Astrocyte of the spinal cord (primary cell): ENCODE results near the gene COL4A1.

Source experiments
- DNase-seq: peaks from one replicate; pipeline ENCODE4 v3.0.0; 2011; ENCODE audit warnings: low read depth, low spot score
- H3K4me3 ChIP-seq: 2 replicates; pipeline ENCODE4 v1.5.1; 2011; ENCODE audit warnings: low read depth, mild to moderate bottlenecking, low read length, moderate library complexity
- in situ Hi-C: cut with HindIII; loops from 2 replicates; pipeline ENCODE4 v1.10.0; 2017; ENCODE audit warnings: low sequenced_read_pairs
- TF ChIP-seq, protein P1 (sequence below): IDR thresholded peaks from 2 replicates; pipeline ENCODE4 v1.5.1; 2012; ENCODE audit warnings: low read depth, mild to moderate bottlenecking, low read length, inconsistent platforms

COL4A1 gene

GRCh38 chr13:110306960-110307766, at the start of gene COL4A1, which contains the start of gene COL4A2:
Gene COL4A1, minus strand, starts transcription at chr13:110307157. Its CDS starts 130 bp downstream, at chr13:110307027.
Gene COL4A2, plus strand, starts transcription at chr13:110307284. Its CDS starts 620 bp downstream, at chr13:110307904.
- peak; percentile 86 for DNase-seq
- TF ChIP-seq, protein P1, sequence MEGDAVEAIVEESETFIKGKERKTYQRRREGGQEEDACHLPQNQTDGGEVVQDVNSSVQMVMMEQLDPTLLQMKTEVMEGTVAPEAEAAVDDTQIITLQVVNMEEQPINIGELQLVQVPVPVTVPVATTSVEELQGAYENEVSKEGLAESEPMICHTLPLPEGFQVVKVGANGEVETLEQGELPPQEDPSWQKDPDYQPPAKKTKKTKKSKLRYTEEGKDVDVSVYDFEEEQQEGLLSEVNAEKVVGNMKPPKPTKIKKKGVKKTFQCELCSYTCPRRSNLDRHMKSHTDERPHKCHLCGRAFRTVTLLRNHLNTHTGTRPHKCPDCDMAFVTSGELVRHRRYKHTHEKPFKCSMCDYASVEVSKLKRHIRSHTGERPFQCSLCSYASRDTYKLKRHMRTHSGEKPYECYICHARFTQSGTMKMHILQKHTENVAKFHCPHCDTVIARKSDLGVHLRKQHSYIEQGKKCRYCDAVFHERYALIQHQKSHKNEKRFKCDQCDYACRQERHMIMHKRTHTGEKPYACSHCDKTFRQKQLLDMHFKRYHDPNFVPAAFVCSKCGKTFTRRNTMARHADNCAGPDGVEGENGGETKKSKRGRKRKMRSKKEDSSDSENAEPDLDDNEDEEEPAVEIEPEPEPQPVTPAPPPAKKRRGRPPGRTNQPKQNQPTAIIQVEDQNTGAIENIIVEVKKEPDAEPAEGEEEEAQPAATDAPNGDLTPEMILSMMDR: no peak
- peak within 1 kb of the TSS; percentile 77 for H3K4me3 ChIP-seq
- in situ Hi-C loops: no loop called here

DNA sequence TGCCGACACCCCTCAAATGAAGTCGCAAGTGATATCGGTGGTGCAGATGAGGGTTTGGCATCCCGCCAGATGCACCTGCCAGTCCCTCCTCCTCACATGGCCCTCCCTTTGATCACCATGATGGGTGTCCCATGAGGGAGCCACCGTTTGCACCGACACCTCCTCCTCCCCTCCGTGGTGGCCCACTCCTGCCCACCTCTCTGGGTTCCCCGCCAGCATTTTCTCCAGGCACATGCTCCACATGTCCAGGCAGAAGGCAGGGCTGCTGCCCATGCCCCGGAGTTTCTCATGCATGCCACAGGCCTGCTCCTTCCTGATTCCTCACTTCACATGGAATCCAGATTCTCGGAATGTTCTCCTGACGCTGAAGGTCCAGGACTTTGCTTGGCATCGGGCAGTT, 49.4 kb upstream of the COL4A1 start:
- in situ Hi-C loops: no loop called here
- TF ChIP-seq, protein P1: no peak
- no peak for DNase-seq
- no peak overlapping the region for H3K4me3 ChIP-seq

GRCh38 chr13:110354715-110355473, 47.9 kb upstream of the COL4A1 start:
- TF ChIP-seq, protein P1: no peak
- in situ Hi-C loops: no loop called here
- no peak overlapping the region for H3K4me3 ChIP-seq
- DNase-seq: no peak

DNA sequence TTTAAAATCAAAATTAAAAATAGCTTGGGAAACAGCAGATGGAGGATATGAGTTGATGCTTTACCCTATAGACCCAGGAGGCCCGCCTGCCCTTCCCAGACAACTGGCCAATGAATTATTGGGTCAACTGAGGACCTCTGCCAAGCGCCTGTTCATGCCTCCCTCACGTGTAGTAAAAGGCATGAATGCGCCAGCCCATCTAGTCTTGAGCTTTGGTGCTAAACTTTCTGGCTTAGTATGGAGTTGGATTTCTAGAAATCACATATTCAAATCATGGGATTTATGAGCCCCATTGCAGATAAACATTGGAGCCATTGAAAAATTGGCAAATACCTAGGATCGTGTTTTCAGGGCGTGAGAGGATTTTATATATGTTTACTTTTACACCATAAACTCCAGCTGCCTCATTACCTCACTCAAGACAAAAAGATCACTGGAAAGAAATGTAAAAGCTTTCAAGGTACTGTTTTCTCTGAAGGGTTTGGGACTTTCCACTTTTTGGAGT, 47.2 kb upstream of the COL4A1 start:
- TF ChIP-seq, protein P1: no peak
- in situ Hi-C loops: no loop called here
- no peak for DNase-seq
- H3K4me3 ChIP-seq: no peak overlapping the region

DNA sequence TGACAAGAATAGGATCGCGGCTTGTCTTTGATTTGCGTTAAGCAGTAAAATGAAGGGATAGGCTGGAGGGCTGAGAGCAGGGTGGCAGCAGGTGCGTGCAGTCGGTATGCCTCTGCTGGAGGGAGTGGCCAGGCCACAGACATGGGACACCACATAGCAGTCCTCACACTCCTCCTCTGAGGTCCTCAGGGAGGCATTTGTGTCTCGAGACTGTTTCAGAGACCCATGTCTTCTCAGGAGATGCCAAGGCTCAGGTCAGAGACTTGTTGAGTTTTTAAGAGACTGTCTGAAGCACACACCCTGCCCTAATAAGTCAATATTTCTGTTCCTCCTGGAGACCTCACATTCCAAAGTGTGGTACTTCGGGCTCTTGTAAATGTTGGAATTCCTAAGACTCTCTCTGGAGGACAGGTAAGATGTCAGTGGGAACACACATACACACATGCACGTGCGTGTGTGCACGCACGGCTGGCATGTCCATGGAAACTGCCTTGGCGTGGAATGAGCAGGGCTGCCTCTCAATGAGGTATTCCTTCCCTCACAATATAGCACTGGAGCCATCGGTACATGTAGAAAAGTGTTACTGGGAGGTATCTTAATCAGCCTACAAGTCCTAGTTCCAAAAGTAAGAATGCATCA, 46.5 kb upstream of the COL4A1 start:
- DNase-seq: no peak
- TF ChIP-seq, protein P1: no peak
- H3K4me3 ChIP-seq: no peak overlapping the region
- in situ Hi-C loops: no loop called here

DNA sequence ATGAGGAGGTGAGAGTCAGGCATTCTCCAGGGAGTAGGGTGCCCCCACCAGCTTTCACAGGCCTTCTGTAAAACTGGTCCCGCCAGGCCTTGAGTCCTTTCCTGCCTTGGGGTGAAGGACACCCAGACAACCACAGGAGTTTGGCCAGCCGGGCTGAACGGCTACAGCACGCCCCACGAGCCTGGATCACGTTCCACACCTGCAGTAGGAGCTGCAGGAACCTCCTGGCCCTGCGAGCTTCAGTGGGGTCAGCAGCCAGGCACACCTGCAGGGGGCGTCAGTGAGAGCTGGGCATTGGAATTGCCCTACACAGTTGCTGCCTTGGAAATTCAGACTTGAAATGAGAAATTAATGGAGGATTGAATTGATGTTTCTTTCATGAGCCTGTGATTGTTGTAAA, 45.8 kb upstream of the COL4A1 start:
- in situ Hi-C loops: no loop called here
- no peak for DNase-seq
- H3K4me3 ChIP-seq: no peak overlapping the region
- TF ChIP-seq, protein P1: peak; percentile 45
